ENCODE data around the gene CUL7.

- TF ChIP-seq POLR2A (IDR thresholded peaks at IDR 0.05; ENCODE audit: borderline replicate concordance, extremely low read depth, insufficient read depth, insufficient read length) (no peak), FOSL1 (IDR thresholded peaks at IDR 0.05; ENCODE audit: low read depth) (no peak), CTCF (IDR thresholded peaks at IDR 0.05 in 2 of 3, conservative IDR thresholded peaks at IDR 0.05 in 1 of 3; ENCODE audit: borderline replicate concordance in 1 of 3, insufficient read depth in 1 of 3, low read depth in 2 of 3, low read length in 2 of 3) (no peak), YY1 (IDR thresholded peaks at IDR 0.05; ENCODE audit: extremely low read depth, insufficient replicate concordance, low read depth, low read length) (no peak), CEBPB (IDR thresholded peaks at IDR 0.05; ENCODE audit: low read depth) (no peak), ATF3 (IDR thresholded peaks at IDR 0.05) (no peak), TCF7L2 (IDR thresholded peaks at IDR 0.05; ENCODE audit: borderline replicate concordance, extremely low read depth, insufficient read depth, insufficient read length) (no peak), REST (IDR thresholded peaks at IDR 0.05; ENCODE audit: low read depth) (no peak)
These were observed 51.8 kb downstream of the CUL7 start for GRCh38 chr6:43001843-43002242.

All from HCT116 (cell line).